Esophagus muscularis mucosa (tissue), 4 donors: Measurements from ENCODE around the gene TBX15. TPM values are rescaled to one million over a fixed set of nuclear protein-coding genes. Genes with fewer than 3 reads are reported as not detected.

ENCODE experiments used
- DNase-seq: peaks from one replicate; pipeline ENCODE4 v3.0.0-alpha.2; 2017; ENCODE audit errors: extremely low spot score
- H3K27ac ChIP-seq, 4 donors: fragments of 200-600 bp; sonication (generic); replicated peaks in 1 of 4; 1 replicate in 3 of 4; 2 replicates in 1 of 4; pipeline ENCODE4 v1.5.1; 2016 to 2019; ENCODE audit warnings: mild to moderate bottlenecking in 1 of 4
- H3K27me3 ChIP-seq, 4 donors: fragments of 200-600 bp; sonication (generic); one replicate each; pipeline versions ENCODE4 v1.5.1 to v1.6.0; 2016 to 2019
- H3K36me3 ChIP-seq, 4 donors: fragments of 200-600 bp; sonication (generic); one replicate each; pipeline ENCODE4 v1.5.1; 2016 to 2019
- H3K4me1 ChIP-seq, 4 donors: fragments of 200-600 bp; sonication (generic); one replicate each; pipeline ENCODE4 v1.5.1; 2016 to 2019
- H3K4me3 ChIP-seq, 4 donors: fragments of 200-600 bp; sonication (generic); 1 replicate in 2 of 4; 2 replicates in 2 of 4; pipeline ENCODE4 v1.5.1; 2016 to 2019; ENCODE audit warnings: mild to moderate bottlenecking in 4 of 4, moderate library complexity in 1 of 4
- H3K9me3 ChIP-seq, 4 donors: fragments of 200-600 bp; sonication (generic); 1 replicate in 3 of 4; 2 replicates in 1 of 4; pipeline ENCODE4 v1.5.1; 2016 to 2019
- CTCF ChIP-seq, 3 experiments: fragments of 200-600 bp in 2 of 3; fragments of 450-650 bp in 1 of 3; sonication (generic) in 2 of 3; IDR thresholded peaks; one replicate each; pipeline ENCODE4 v1.5.1; 2017 to 2019; ENCODE audit warnings: antibody characterized with exemption in 3 of 3, mild to moderate bottlenecking in 2 of 3, moderate library complexity in 1 of 3
- EP300 ChIP-seq: sonication (generic); formaldehyde crosslinking; IDR thresholded peaks from one replicate; pipeline ENCODE4 v1.6.1; 2017; ENCODE audit warnings: antibody characterized with exemption
- POLR2A ChIP-seq: fragments of 450-650 bp; IDR thresholded peaks from one replicate; pipeline ENCODE4 v1.6.1; 2017; ENCODE audit warnings: antibody characterized with exemption, moderate library complexity, mild to moderate bottlenecking, low read depth
- POLR2AphosphoS5 ChIP-seq, 2 donors: sonication (generic); formaldehyde crosslinking; IDR thresholded peaks; one replicate each; pipeline ENCODE4 v1.6.1; 2017; ENCODE audit warnings: antibody characterized with exemption in 2 of 2
- WGBS: methylation state at CpG from one replicate; pipeline ENCODE4 v1.1.5; 2018; 5-methylcytosine and 5-hydroxymethylcytosine counted together
- intact Hi-C: fragments of 100-400 bp; cut with DNase I; formaldehyde crosslinking; loops from one replicate; pipeline ENCODE4 v1.15.1; 2023
- total RNA-seq, 4 donors: library from RNA; depleted of rRNA; stranded (reverse); fragments of >200 nt; gene quantifications; one replicate each; pipeline versions ENCODE4 v1.1.0 to v1.2.1, GENCODE V29; 2016

The TBX15 gene
- total RNA-seq, 4 donors from 2014 or later: 0.42 to 1.2 (median 0.79) TPM

GRCh38 chr1:118954301-118954905, 33.7 kb downstream of the TBX15 start:
- WGBS: 72% methylated on average over 3 of the region's 3 CpGs
- intact Hi-C loops: no loop called here
- Histone ChIP-seq H3K27ac (no peak overlapping the region), H3K36me3 (no peaks in the 10 kb centered on the region), H3K4me1 (no peaks in the 10 kb centered on the region), H3K4me3 (no peak overlapping the region), H3K27me3 (no peaks in the 10 kb centered on the region), H3K9me3 (no peaks in the 10 kb centered on the region)
- DNase-seq: no peak
- TF ChIP-seq CTCF (IDR thresholded peaks at IDR 0.05): no peak
- no peak for TF ChIP-seq POLR2A
- TF ChIP-seq POLR2AphosphoS5 (IDR thresholded peaks at IDR 0.05): no peak
- no peak for TF ChIP-seq EP300

GRCh38 chr1:118951270-118951936, 36.7 kb downstream of the TBX15 start:
- no peaks in the 10 kb centered on the region for H3K9me3 ChIP-seq
- no peak overlapping the region for H3K27ac ChIP-seq
- H3K4me1 ChIP-seq: no peaks in the 10 kb centered on the region
- no peak overlapping the region for H3K4me3 ChIP-seq
- H3K27me3 ChIP-seq: no peaks in the 10 kb centered on the region
- TF ChIP-seq POLR2A (no peak), CTCF (IDR thresholded peaks at IDR 0.05) (no peak), POLR2AphosphoS5 (IDR thresholded peaks at IDR 0.05) (no peak), EP300 (no peak)
- intact Hi-C loops: no loop called here
- DNase-seq: no peak
- no peaks in the 10 kb centered on the region for H3K36me3 ChIP-seq
- 67% methylated on average over 2 of the region's 2 CpGs for WGBS

GRCh38 chr1:118949315-118949714, 38.8 kb downstream of the TBX15 start:
- TF ChIP-seq EP300 (no peak), POLR2A (no peak), POLR2AphosphoS5 (IDR thresholded peaks at IDR 0.05) (no peak), CTCF (IDR thresholded peaks at IDR 0.05) (no peak)
- no peak overlapping the region for H3K27ac ChIP-seq
- no peaks in the 10 kb centered on the region for H3K4me1 ChIP-seq
- intact Hi-C loops: no loop called here
- DNase-seq: no peak
- 79% methylated on average over 2 of the region's 2 CpGs for WGBS
- H3K36me3 ChIP-seq: no peaks in the 10 kb centered on the region
- H3K4me3 ChIP-seq: no peak overlapping the region
- H3K9me3 ChIP-seq: no peaks in the 10 kb centered on the region
- no peaks in the 10 kb centered on the region for H3K27me3 ChIP-seq

GRCh38 chr1:118948846-118949245, 39.3 kb downstream of the TBX15 start:
- H3K27ac ChIP-seq: no peak overlapping the region
- DNase-seq: no peak
- no peaks in the 10 kb centered on the region for H3K9me3 ChIP-seq
- no peaks in the 10 kb centered on the region for H3K4me1 ChIP-seq
- no peaks in the 10 kb centered on the region for H3K27me3 ChIP-seq
- H3K36me3 ChIP-seq: no peaks in the 10 kb centered on the region
- no peak overlapping the region for H3K4me3 ChIP-seq
- intact Hi-C loops: no loop called here
- no peak for TF ChIP-seq POLR2AphosphoS5 (IDR thresholded peaks at IDR 0.05)
- no peak for TF ChIP-seq POLR2A
- TF ChIP-seq CTCF (IDR thresholded peaks at IDR 0.05): no peak
- TF ChIP-seq EP300: no peak
- WGBS: 68% methylated on average over 1 of the region's 1 CpG

GRCh38 chr1:118948351-118948750, 39.8 kb downstream of the TBX15 start:
- Histone ChIP-seq H3K36me3 (no peaks in the 10 kb centered on the region), H3K4me3 (no peak overlapping the region), H3K9me3 (no peaks in the 10 kb centered on the region), H3K4me1 (no peaks in the 10 kb centered on the region), H3K27ac (no peak overlapping the region), H3K27me3 (no peaks in the 10 kb centered on the region)
- TF ChIP-seq POLR2A: no peak
- TF ChIP-seq EP300: no peak
- no peak for TF ChIP-seq POLR2AphosphoS5 (IDR thresholded peaks at IDR 0.05)
- no peak for TF ChIP-seq CTCF (IDR thresholded peaks at IDR 0.05)
- DNase-seq: no peak
- intact Hi-C loops: no loop called here
